ENCODE measurements around the gene TSTD2.

TSTD2 gene

GRCh38 chr9:97630591-97630990 is 2.6 kb downstream of the TSTD2 start:
- H3K36me3 ChIP-seq (ENCODE audit: control insufficient read depth, insufficient read depth, low read length) = no peaks in the 10 kb centered on the region
- peaks cover 14% of the 10 kb centered on the region for H3K79me1 ChIP-seq (ENCODE audit: low read length)
- no peak overlapping the region for H2AK5ac ChIP-seq (ENCODE audit: low read length)
- H3K27me3 ChIP-seq (ENCODE audit: insufficient read depth, low read length, poor library complexity) = no peaks in the 10 kb centered on the region
- H3K27ac ChIP-seq (ENCODE audit: low read depth, low read length) = no peak overlapping the region
- H3K4me3 ChIP-seq (ENCODE audit: low read length) = no peak overlapping the region
- no peak overlapping the region for H2BK5ac ChIP-seq (ENCODE audit: low read length)
- H3K9ac ChIP-seq (ENCODE audit: low read length) = no peak overlapping the region
- no peak overlapping the region for H2BK15ac ChIP-seq (replicated peaks; ENCODE audit: low read depth)
- H3K4ac ChIP-seq (ENCODE audit: low read depth, low read length) = no peak overlapping the region
- peaks cover 43% of the 10 kb centered on the region for H3K79me2 ChIP-seq (ENCODE audit: control insufficient read depth, insufficient read depth, low read length)
- H3K4me1 ChIP-seq (ENCODE audit: control insufficient read depth, low read depth, low read length) = no peaks in the 10 kb centered on the region
- H4K8ac ChIP-seq (ENCODE audit: low read depth, low read length) = no peak overlapping the region
- no peak overlapping the region for H3K56ac ChIP-seq (ENCODE audit: low read length)
- H3K23ac ChIP-seq (ENCODE audit: low read length) = no peak overlapping the region
- H3K4me2 ChIP-seq (ENCODE audit: low read length) = no peak overlapping the region
- H4K5ac ChIP-seq (ENCODE audit: low read length) = no peak overlapping the region
- DNase-seq = no peak
- no peak overlapping the region for H3K18ac ChIP-seq (ENCODE audit: low read length)
- no peak overlapping the region for H2BK120ac ChIP-seq (ENCODE audit: low read depth, low read length)

- Histone ChIP-seq H3K27me3 (ENCODE audit: insufficient read depth, low read length, poor library complexity) (no peaks in the 10 kb centered on the region), H3K79me1 (ENCODE audit: low read length) (peaks cover 14% of the 10 kb centered on the region)
These were observed 4.0 kb downstream of the TSTD2 start for GRCh38 chr9:97629156-97629555.

GRCh38 chr9:97628668-97629067 is 4.5 kb downstream of the TSTD2 start:
- Histone ChIP-seq H2BK120ac (ENCODE audit: low read depth, low read length) (no peak overlapping the region), H3K79me2 (ENCODE audit: control insufficient read depth, insufficient read depth, low read length) (peaks cover 26% of the 10 kb centered on the region), H3K4me2 (ENCODE audit: low read length) (no peak overlapping the region), H3K23ac (ENCODE audit: low read length) (no peak overlapping the region), H4K5ac (ENCODE audit: low read length) (no peak overlapping the region), H3K18ac (ENCODE audit: low read length) (no peak overlapping the region), H3K56ac (ENCODE audit: low read length) (no peak overlapping the region), H3K4me3 (ENCODE audit: low read length) (no peak overlapping the region), H3K4me1 (ENCODE audit: control insufficient read depth, low read depth, low read length) (no peaks in the 10 kb centered on the region), H2BK5ac (ENCODE audit: low read length) (no peak overlapping the region), H3K27ac (ENCODE audit: low read depth, low read length) (no peak overlapping the region), H3K4ac (ENCODE audit: low read depth, low read length) (no peak overlapping the region), H3K27me3 (ENCODE audit: insufficient read depth, low read length, poor library complexity) (no peaks in the 10 kb centered on the region), H2AK5ac (ENCODE audit: low read length) (no peak overlapping the region), H3K9ac (ENCODE audit: low read length) (no peak overlapping the region), H3K36me3 (ENCODE audit: control insufficient read depth, insufficient read depth, low read length) (no peaks in the 10 kb centered on the region), H3K79me1 (ENCODE audit: low read length) (peaks cover 14% of the 10 kb centered on the region), H2BK15ac (replicated peaks; ENCODE audit: low read depth) (no peak overlapping the region), H4K8ac (ENCODE audit: low read depth, low read length) (no peak overlapping the region)
- peak; percentile 23 for DNase-seq
- WGBS (ENCODE audit: extremely low coverage, insufficient coverage, low lambda C conversion rate) = no CpG with 5 or more reads among the region's 3 CpGs

More at GRCh38 chr9:97629156-97629555, 4.0 kb downstream of the TSTD2 start:
- H2BK5ac ChIP-seq (ENCODE audit: low read length) = no peak overlapping the region
- no peak overlapping the region for H3K4ac ChIP-seq (ENCODE audit: low read depth, low read length)
- H3K9ac ChIP-seq (ENCODE audit: low read length) = no peak overlapping the region
- peaks cover 28% of the 10 kb centered on the region for H3K79me2 ChIP-seq (ENCODE audit: control insufficient read depth, insufficient read depth, low read length)
- no peak overlapping the region for H3K4me2 ChIP-seq (ENCODE audit: low read length)
- no peaks in the 10 kb centered on the region for H3K4me1 ChIP-seq (ENCODE audit: control insufficient read depth, low read depth, low read length)
- H4K5ac ChIP-seq (ENCODE audit: low read length) = no peak overlapping the region
- no peak overlapping the region for H2BK120ac ChIP-seq (ENCODE audit: low read depth, low read length)
- H3K56ac ChIP-seq (ENCODE audit: low read length) = no peak overlapping the region
- no peak overlapping the region for H3K23ac ChIP-seq (ENCODE audit: low read length)
- no peak overlapping the region for H3K4me3 ChIP-seq (ENCODE audit: low read length)
- H3K27ac ChIP-seq (ENCODE audit: low read depth, low read length) = no peak overlapping the region
- H2AK5ac ChIP-seq (ENCODE audit: low read length) = no peak overlapping the region
- no peak overlapping the region for H4K8ac ChIP-seq (ENCODE audit: low read depth, low read length)
- H2BK15ac ChIP-seq (replicated peaks; ENCODE audit: low read depth) = no peak overlapping the region
- peak; percentile 44 for DNase-seq
- no peak overlapping the region for H3K18ac ChIP-seq (ENCODE audit: low read length)
- no peaks in the 10 kb centered on the region for H3K36me3 ChIP-seq (ENCODE audit: control insufficient read depth, insufficient read depth, low read length)

- no CpG with 5 or more reads among the region's 5 CpGs for WGBS (ENCODE audit: extremely low coverage, insufficient coverage, low lambda C conversion rate)
- H3K27me3 ChIP-seq (ENCODE audit: insufficient read depth, low read length, poor library complexity) = no peaks in the 10 kb centered on the region
- no peaks in the 10 kb centered on the region for H3K36me3 ChIP-seq (ENCODE audit: control insufficient read depth, insufficient read depth, low read length)
These were observed 5.5 kb downstream of the TSTD2 start for GRCh38 chr9:97627624-97628023.

GRCh38 chr9:97625620-97626019 is 7.5 kb downstream of the TSTD2 start:
- Histone ChIP-seq H2BK5ac (ENCODE audit: low read length) (no peak overlapping the region), H2BK120ac (ENCODE audit: low read depth, low read length) (no peak overlapping the region), H4K5ac (ENCODE audit: low read length) (no peak overlapping the region), H4K8ac (ENCODE audit: low read depth, low read length) (no peak overlapping the region), H3K27me3 (ENCODE audit: insufficient read depth, low read length, poor library complexity) (no peaks in the 10 kb centered on the region), H3K4me1 (ENCODE audit: control insufficient read depth, low read depth, low read length) (no peaks in the 10 kb centered on the region), H3K27ac (ENCODE audit: low read depth, low read length) (no peak overlapping the region), H3K79me2 (ENCODE audit: control insufficient read depth, insufficient read depth, low read length) (peaks cover 14% of the 10 kb centered on the region), H3K36me3 (ENCODE audit: control insufficient read depth, insufficient read depth, low read length) (no peaks in the 10 kb centered on the region), H3K56ac (ENCODE audit: low read length) (no peak overlapping the region), H3K4me3 (ENCODE audit: low read length) (no peak overlapping the region), H3K18ac (ENCODE audit: low read length) (no peak overlapping the region), H3K4ac (ENCODE audit: low read depth, low read length) (no peak overlapping the region), H3K79me1 (ENCODE audit: low read length) (peaks cover 11% of the 10 kb centered on the region), H2AK5ac (ENCODE audit: low read length) (no peak overlapping the region), H3K23ac (ENCODE audit: low read length) (no peak overlapping the region), H3K4me2 (ENCODE audit: low read length) (no peak overlapping the region), H3K9ac (ENCODE audit: low read length) (no peak overlapping the region), H2BK15ac (replicated peaks; ENCODE audit: low read depth) (no peak overlapping the region)
- DNase-seq = no peak
- no CpG with 5 or more reads among the region's 3 CpGs for WGBS (ENCODE audit: extremely low coverage, insufficient coverage, low lambda C conversion rate)

More at GRCh38 chr9:97627624-97628023, 5.5 kb downstream of the TSTD2 start:
- H2AK5ac ChIP-seq (ENCODE audit: low read length) = no peak overlapping the region
- H3K23ac ChIP-seq (ENCODE audit: low read length) = no peak overlapping the region
- H3K27ac ChIP-seq (ENCODE audit: low read depth, low read length) = no peak overlapping the region
- peaks cover 26% of the 10 kb centered on the region for H3K79me2 ChIP-seq (ENCODE audit: control insufficient read depth, insufficient read depth, low read length)
- H2BK15ac ChIP-seq (replicated peaks; ENCODE audit: low read depth) = no peak overlapping the region
- no peak overlapping the region for H4K8ac ChIP-seq (ENCODE audit: low read depth, low read length)
- H3K4ac ChIP-seq (ENCODE audit: low read depth, low read length) = no peak overlapping the region
- H2BK120ac ChIP-seq (ENCODE audit: low read depth, low read length) = no peak overlapping the region
- no peak overlapping the region for H3K18ac ChIP-seq (ENCODE audit: low read length)
- H3K79me1 ChIP-seq (ENCODE audit: low read length) = peaks cover 14% of the 10 kb centered on the region
- H3K4me3 ChIP-seq (ENCODE audit: low read length) = no peak overlapping the region
- H3K9ac ChIP-seq (ENCODE audit: low read length) = no peak overlapping the region
- no peak overlapping the region for H2BK5ac ChIP-seq (ENCODE audit: low read length)
- no peak overlapping the region for H3K4me2 ChIP-seq (ENCODE audit: low read length)
- no peak overlapping the region for H3K56ac ChIP-seq (ENCODE audit: low read length)
- no peak for DNase-seq
- no peak overlapping the region for H4K5ac ChIP-seq (ENCODE audit: low read length)
- H3K4me1 ChIP-seq (ENCODE audit: control insufficient read depth, low read depth, low read length) = no peaks in the 10 kb centered on the region

- Histone ChIP-seq H2AK5ac (ENCODE audit: low read length) (no peak overlapping the region), H4K5ac (ENCODE audit: low read length) (no peak overlapping the region), H3K18ac (ENCODE audit: low read length) (no peak overlapping the region), H4K8ac (ENCODE audit: low read depth, low read length) (no peak overlapping the region), H3K23ac (ENCODE audit: low read length) (no peak overlapping the region), H2BK15ac (replicated peaks; ENCODE audit: low read depth) (no peak overlapping the region), H3K36me3 (ENCODE audit: control insufficient read depth, insufficient read depth, low read length) (no peaks in the 10 kb centered on the region), H2BK5ac (ENCODE audit: low read length) (no peak overlapping the region), H3K56ac (ENCODE audit: low read length) (no peak overlapping the region), H3K4ac (ENCODE audit: low read depth, low read length) (no peak overlapping the region), H3K4me2 (ENCODE audit: low read length) (no peak overlapping the region), H3K27ac (ENCODE audit: low read depth, low read length) (no peak overlapping the region), H3K27me3 (ENCODE audit: insufficient read depth, low read length, poor library complexity) (no peaks in the 10 kb centered on the region), H3K9ac (ENCODE audit: low read length) (no peak overlapping the region), H3K79me1 (ENCODE audit: low read length) (peaks cover 6% of the 10 kb centered on the region), H3K4me1 (ENCODE audit: control insufficient read depth, low read depth, low read length) (no peaks in the 10 kb centered on the region), H3K79me2 (ENCODE audit: control insufficient read depth, insufficient read depth, low read length) (peaks cover 6% of the 10 kb centered on the region), H2BK120ac (ENCODE audit: low read depth, low read length) (no peak overlapping the region), H3K4me3 (ENCODE audit: low read length) (no peak overlapping the region)
- no peak for DNase-seq
- no CpG with 5 or more reads among the region's 1 CpG for WGBS (ENCODE audit: extremely low coverage, insufficient coverage, low lambda C conversion rate)
These were observed 9.2 kb downstream of the TSTD2 start for GRCh38 chr9:97623946-97624345.
